Measurements from ENCODE around the gene MAN2B2.

MAN2B2 gene

GRCh38 chr4:6546681-6547447 is 28.1 kb upstream of the MAN2B2 start:
- DNase-seq (ENCODE audit: low read depth), result peak; percentile 44

- no peak for DNase-seq (ENCODE audit: low read depth)
Measured at GRCh38 chr4:6548201-6548881, 26.6 kb upstream of the MAN2B2 start.

GRCh38 chr4:6548882-6549230 is 26.1 kb upstream of the MAN2B2 start:
- DNase-seq (ENCODE audit: low read depth), result no peak

GRCh38 chr4:6549445-6549844 is 25.5 kb upstream of the MAN2B2 start:
- DNase-seq (ENCODE audit: low read depth), result no peak

- DNase-seq (ENCODE audit: low read depth), result no peak
Measured at GRCh38 chr4:6549890-6550620, 24.9 kb upstream of the MAN2B2 start.

- DNase-seq (ENCODE audit: low read depth), result no peak
Measured at GRCh38 chr4:6550821-6551220, 24.2 kb upstream of the MAN2B2 start.

GRCh38 chr4:6551660-6552059 is 23.3 kb upstream of the MAN2B2 start:
- DNase-seq (ENCODE audit: low read depth), result no peak

GRCh38 chr4:6555519-6555918 is 19.5 kb upstream of the MAN2B2 start:
- DNase-seq (ENCODE audit: low read depth), result no peak

- no peak for DNase-seq (ENCODE audit: low read depth)
Measured at GRCh38 chr4:6556263-6556662, 18.7 kb upstream of the MAN2B2 start.

- DNase-seq (ENCODE audit: low read depth), result no peak
Measured at GRCh38 chr4:6557185-6557584, 17.8 kb upstream of the MAN2B2 start.

- DNase-seq (ENCODE audit: low read depth), result no peak
Measured at GRCh38 chr4:6557856-6558255, 17.1 kb upstream of the MAN2B2 start.

- DNase-seq (ENCODE audit: low read depth), result no peak
Measured at GRCh38 chr4:6560416-6561172, 14.4 kb upstream of the MAN2B2 start.

GRCh38 chr4:6561173-6561516 is 13.8 kb upstream of the MAN2B2 start:
- no peak for DNase-seq (ENCODE audit: low read depth)

- DNase-seq (ENCODE audit: low read depth), result no peak
Measured at GRCh38 chr4:6561706-6562371, 13.2 kb upstream of the MAN2B2 start.

- DNase-seq (ENCODE audit: low read depth), result no peak
Measured at GRCh38 chr4:6562931-6563901, 11.8 kb upstream of the MAN2B2 start.

GRCh38 chr4:6563935-6564645 is 10.9 kb upstream of the MAN2B2 start:
- no peak for DNase-seq (ENCODE audit: low read depth)

GRCh38 chr4:6565691-6566390 is 9.1 kb upstream of the MAN2B2 start:
- DNase-seq (ENCODE audit: low read depth), result no peak

- DNase-seq (ENCODE audit: low read depth), result peak; percentile 54
Measured at GRCh38 chr4:6566391-6567190, 8.4 kb upstream of the MAN2B2 start.

- no peak for DNase-seq (ENCODE audit: low read depth)
Measured at GRCh38 chr4:6567218-6567617, 7.8 kb upstream of the MAN2B2 start.

Data from CMK (cell line).